Neutrophil (primary cell): ENCODE measurements around the gene MSGN1.

ENCODE experiments used
- H3K27ac ChIP-seq: fragments of 200-600 bp; sonication (generic); 2 replicates; pipeline ENCODE4 v1.5.1; 2016; ENCODE audit warnings: mild to moderate bottlenecking, moderate library complexity
- H3K27me3 ChIP-seq: fragments of 200-600 bp; sonication (generic); 2 replicates; pipeline ENCODE4 v1.6.0; 2016; ENCODE audit warnings: mild to moderate bottlenecking
- H3K36me3 ChIP-seq: fragments of 200-600 bp; sonication (generic); 2 replicates; pipeline ENCODE4 v1.5.1; 2017
- H3K4me1 ChIP-seq, 2 experiments: fragments of 200-600 bp in 1 of 2; sonication (generic) in 1 of 2; 1 replicate in 1 of 2; 2 replicates in 1 of 2; pipeline versions ENCODE4 v1.5.1 to v1.6.1; 2013 to 2016; ENCODE audit warnings: low read depth in 1 of 2, low read length in 1 of 2, mild to moderate bottlenecking in 1 of 2, moderate library complexity in 1 of 2; ENCODE audit not compliant: control insufficient read depth in 1 of 2, insufficient read depth in 1 of 2
- H3K4me3 ChIP-seq, 2 experiments: fragments of 200-600 bp in 1 of 2; sonication (generic) in 1 of 2; 1 replicate in 1 of 2; 2 replicates in 1 of 2; pipeline ENCODE4 v1.5.1; 2013 to 2016; ENCODE audit warnings: low read depth in 1 of 2, low read length in 1 of 2, mild to moderate bottlenecking in 1 of 2, moderate library complexity in 1 of 2
- H3K9me3 ChIP-seq: fragments of 200-600 bp; sonication (generic); 2 replicates; pipeline ENCODE4 v1.5.1; 2016
- TF ChIP-seq, protein P1 (sequence below): fragments of 200-600 bp; sonication (generic); IDR thresholded peaks from 2 replicates; pipeline ENCODE4 v1.5.1; 2016; ENCODE audit warnings: antibody characterized with exemption

Gene MSGN1

DNA sequence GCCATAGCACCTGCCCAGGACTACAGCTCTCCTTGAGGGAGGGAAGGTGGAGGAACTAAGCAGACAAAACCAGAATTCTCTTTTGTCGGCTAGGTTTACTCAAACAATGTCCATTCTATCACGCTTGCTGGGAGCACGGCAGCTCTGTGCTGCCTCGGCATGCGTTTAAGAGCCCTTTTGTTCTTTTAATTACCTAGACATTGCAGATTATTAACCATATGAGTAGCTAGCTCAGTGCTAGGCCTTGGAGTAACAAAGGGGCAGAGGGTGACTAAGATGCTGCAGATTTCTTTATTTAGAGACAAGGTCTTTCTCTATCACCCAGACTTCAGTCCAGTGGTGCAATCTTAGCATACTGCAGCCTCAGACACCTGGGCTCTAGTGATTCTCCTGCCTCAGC lies 11.1 kb downstream of the MSGN1 start:
- no peaks in the 10 kb centered on the region for H3K36me3 ChIP-seq
- H3K4me1 ChIP-seq, result no peaks in the 10 kb centered on the region
- no peak overlapping the region for H3K27ac ChIP-seq
- peaks cover 33% of the 10 kb centered on the region for H3K27me3 ChIP-seq
- no peaks in the 10 kb centered on the region for H3K9me3 ChIP-seq
- no peak overlapping the region for H3K4me3 ChIP-seq
- TF ChIP-seq, protein P1, sequence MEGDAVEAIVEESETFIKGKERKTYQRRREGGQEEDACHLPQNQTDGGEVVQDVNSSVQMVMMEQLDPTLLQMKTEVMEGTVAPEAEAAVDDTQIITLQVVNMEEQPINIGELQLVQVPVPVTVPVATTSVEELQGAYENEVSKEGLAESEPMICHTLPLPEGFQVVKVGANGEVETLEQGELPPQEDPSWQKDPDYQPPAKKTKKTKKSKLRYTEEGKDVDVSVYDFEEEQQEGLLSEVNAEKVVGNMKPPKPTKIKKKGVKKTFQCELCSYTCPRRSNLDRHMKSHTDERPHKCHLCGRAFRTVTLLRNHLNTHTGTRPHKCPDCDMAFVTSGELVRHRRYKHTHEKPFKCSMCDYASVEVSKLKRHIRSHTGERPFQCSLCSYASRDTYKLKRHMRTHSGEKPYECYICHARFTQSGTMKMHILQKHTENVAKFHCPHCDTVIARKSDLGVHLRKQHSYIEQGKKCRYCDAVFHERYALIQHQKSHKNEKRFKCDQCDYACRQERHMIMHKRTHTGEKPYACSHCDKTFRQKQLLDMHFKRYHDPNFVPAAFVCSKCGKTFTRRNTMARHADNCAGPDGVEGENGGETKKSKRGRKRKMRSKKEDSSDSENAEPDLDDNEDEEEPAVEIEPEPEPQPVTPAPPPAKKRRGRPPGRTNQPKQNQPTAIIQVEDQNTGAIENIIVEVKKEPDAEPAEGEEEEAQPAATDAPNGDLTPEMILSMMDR, result no peak

- TF ChIP-seq, protein P1, result no peak
- no peaks in the 10 kb centered on the region for H3K9me3 ChIP-seq
- H3K4me3 ChIP-seq, result no peak overlapping the region
- peaks cover 37% of the 10 kb centered on the region for H3K27me3 ChIP-seq
- no peaks in the 10 kb centered on the region for H3K36me3 ChIP-seq
- no peak overlapping the region for H3K27ac ChIP-seq
- H3K4me1 ChIP-seq, result no peaks in the 10 kb centered on the region
These were observed 11.5 kb downstream of the MSGN1 start for GRCh38 chr2:17827785-17828184.

GRCh38 chr2:17830053-17831034 lies 14.1 kb downstream of the MSGN1 start:
- Histone ChIP-seq H3K36me3 (no peaks in the 10 kb centered on the region), H3K4me1 (no peaks in the 10 kb centered on the region), H3K4me3 (no peak overlapping the region), H3K9me3 (no peaks in the 10 kb centered on the region), H3K27ac (no peak overlapping the region), H3K27me3 (peaks cover 44% of the 10 kb centered on the region)
- TF ChIP-seq, protein P1, result no peak

DNA sequence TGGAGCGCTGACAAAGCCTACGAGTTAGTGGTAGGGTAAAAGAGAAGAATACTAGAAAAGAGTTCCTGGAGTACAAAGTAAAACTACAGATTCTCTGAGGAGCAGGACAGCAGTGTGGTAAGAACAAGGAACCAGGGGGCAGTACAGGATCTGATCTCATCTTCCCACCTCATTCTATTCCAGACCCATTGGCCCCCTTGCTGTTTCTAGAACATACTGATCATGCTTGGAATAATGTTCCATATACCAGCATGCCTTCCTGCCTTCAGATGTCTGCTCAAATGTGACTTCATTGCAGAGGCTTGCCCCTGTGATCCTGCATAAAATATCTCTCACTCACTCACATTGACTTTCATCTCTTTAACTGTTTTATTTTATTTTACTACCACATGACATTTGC lies 19.3 kb downstream of the MSGN1 start:
- no peaks in the 10 kb centered on the region for H3K4me1 ChIP-seq
- no peaks in the 10 kb centered on the region for H3K36me3 ChIP-seq
- H3K4me3 ChIP-seq, result no peak overlapping the region
- H3K27me3 ChIP-seq, result peaks cover 29% of the 10 kb centered on the region
- TF ChIP-seq, protein P1, result no peak
- no peak overlapping the region for H3K27ac ChIP-seq
- H3K9me3 ChIP-seq, result no peaks in the 10 kb centered on the region

GRCh38 chr2:17839959-17840358 lies 23.7 kb downstream of the MSGN1 start:
- Histone ChIP-seq H3K36me3 (no peaks in the 10 kb centered on the region), H3K4me3 (no peak overlapping the region), H3K27ac (no peak overlapping the region), H3K9me3 (no peaks in the 10 kb centered on the region), H3K27me3 (no peaks in the 10 kb centered on the region), H3K4me1 (no peaks in the 10 kb centered on the region)
- TF ChIP-seq, protein P1, result no peak
